HG02763 (cell line): ENCODE results near the gene FAM98C.
"Not testable (repeated sequence)": the region's sequence is repeated elsewhere in the genome, so short reads cannot be mapped to it uniquely, and the experiment has no call there.

Source experiments
- ATAC-seq: cut with Tn5 transposase; IDR thresholded peaks from one replicate; pipeline ENCODE4 v1.9.1; 2021; ENCODE audit warnings: mild to moderate bottlenecking, moderate library complexity; ENCODE audit not compliant: unreplicated experiment

FAM98C gene

GRCh38 chr19:38402967-38403674, at the start of gene FAM98C:
FAM98C (plus strand) TSS chr19:38403093; CDS start chr19:38403154, 61 bp downstream.
- peak; percentile 93 for ATAC-seq

DNA sequence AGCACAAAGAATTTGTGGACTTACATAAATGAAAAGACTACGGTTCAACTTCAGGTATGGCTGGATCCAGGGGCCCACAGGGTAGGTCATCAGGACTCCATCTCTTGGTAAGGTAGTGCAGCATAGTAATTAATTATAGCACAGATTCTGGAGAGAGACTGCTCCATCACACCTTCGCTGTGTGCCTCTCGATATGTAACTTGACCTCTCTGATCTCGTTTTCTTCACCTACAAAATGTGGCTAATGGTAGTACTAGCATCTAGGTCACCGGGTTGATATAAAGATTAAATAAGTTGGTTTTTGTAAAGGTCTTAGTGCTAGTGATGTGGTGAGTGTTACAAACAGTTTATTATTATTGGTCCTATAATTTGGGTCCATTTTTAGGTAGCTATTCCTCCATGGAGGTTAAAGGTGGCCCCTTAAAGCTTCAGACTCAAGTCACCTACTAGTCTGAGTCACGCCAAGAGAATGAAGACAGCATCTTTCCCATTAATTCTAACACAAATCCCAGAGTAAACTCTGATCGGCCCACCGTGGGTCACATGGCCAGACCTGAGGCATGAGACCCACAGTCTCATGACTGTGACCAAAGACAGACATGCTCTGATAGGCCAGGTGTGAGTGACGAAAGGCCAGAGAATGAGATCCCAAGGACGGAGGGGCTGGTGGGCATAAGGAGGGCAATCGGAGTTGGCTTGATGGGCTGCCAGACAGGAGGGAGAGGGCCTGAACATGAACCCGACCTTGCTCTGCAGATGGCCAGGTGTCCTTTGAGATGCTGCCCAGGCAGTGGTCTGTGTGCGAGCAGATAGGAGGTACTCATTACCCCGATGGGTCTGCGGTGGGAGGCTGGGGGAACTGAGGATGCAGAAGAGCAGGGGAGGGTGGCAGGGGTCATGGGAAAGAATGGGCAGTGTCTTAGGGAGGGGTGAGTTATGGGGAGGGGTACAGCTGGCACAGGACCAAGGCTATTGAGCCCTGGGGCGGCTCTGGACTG, 46.9 kb upstream of the FAM98C start:
- no peak for ATAC-seq

- ATAC-seq, result no peak
These were observed 44.8 kb upstream of the FAM98C start for GRCh38 chr19:38358071-38358470.

DNA sequence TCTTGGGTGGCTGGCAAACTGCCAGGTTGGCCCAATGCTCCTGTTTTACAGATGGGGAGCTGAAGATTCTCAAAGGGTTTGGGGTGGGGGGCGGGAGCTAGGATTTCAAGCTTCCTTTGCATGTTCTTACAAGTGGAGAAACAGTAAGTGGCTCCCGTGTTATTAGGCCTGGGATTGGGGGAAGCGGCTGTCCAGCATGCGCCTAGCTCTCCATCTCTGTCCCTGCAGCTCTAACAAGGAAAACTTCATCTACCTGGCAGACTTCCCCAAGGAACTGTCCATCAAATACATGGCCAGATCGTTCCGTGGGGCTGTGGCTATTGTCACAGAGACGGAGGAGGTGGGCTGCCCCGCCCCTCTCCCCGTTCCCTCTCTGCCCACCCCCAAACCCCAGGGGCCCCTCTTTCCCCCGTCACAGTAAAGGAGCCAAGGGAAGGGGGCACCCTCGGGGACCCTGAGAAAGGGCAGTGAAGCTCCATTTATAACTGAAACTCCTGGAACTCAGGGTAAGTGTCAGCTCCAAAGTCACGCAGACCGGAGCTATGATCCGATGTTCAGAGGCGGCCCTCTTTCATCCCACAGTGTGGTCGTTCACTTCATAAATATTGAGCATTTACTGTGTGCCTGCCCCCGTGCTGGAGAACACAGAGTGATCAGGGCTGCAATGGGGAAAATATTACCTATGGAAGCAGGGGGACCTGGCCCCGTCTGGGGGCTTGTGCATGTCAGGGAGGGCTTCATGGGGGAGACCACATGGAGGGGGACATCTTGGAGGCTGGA, 43.5 kb upstream of the FAM98C start:
- no peak for ATAC-seq

- ATAC-seq, result no peak
These were observed 42.5 kb upstream of the FAM98C start for GRCh38 chr19:38360351-38360750.

DNA sequence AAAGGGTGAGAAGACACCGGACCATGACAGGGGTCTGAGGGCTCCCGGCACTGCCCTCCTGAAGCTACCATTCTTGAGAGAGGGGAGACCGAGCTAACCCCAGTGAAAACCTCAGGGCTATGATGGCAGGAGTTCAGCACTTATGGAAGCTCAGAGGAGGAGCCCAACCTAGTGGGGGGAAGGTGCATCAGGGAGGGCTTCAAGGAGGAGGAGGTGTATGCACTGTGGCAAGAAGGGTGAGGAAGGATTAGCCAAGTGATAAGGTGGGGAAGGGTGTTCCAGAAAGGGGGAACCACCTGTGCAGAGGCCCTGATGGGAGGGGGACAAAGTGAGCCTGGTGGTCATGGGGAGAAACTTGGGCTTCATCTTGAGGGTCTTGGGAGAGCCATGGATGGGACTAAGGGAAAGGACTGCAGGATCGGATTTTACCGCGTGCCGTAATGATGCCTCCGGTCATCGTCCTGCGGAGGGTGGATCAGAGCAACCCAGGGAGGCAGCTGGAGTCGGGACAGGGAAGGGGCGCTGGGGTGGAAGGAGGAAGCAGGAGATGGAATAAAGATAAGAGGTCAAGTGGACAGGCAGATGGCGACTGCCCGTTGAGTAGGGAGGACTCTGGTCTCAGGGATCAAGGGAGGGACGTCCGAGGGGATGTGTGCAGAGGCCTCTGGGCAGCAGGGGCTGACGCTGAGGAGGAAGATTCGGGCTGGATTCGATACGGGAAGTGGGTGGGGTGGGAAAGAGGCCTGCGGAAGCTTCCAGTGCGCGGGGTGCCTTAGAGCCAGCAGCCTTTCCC, 41.9 kb upstream of the FAM98C start:
- ATAC-seq, result no peak

DNA sequence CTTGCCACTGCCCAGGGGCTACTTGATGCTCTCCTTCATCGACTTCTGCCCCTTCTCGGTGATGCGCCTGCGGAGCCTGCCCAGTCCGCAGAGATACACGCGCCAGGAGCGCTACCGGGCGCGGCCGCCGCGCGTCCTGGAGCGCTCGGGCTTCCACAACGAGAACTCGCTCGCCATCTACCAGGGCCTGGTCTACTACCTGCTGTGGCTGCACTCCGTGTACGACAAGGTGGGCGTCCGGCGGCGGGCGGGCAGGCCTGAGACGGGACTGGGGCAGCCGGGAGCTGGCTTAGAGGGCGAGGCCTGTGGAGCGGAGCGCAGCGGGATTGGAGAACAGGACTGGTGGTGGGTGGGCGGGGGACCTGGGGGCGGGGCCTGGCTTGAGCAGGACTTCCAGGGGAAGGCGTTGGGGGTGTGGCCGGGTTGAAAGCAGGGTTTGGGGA, 41.2 kb upstream of the FAM98C start:
- no peak for ATAC-seq

DNA sequence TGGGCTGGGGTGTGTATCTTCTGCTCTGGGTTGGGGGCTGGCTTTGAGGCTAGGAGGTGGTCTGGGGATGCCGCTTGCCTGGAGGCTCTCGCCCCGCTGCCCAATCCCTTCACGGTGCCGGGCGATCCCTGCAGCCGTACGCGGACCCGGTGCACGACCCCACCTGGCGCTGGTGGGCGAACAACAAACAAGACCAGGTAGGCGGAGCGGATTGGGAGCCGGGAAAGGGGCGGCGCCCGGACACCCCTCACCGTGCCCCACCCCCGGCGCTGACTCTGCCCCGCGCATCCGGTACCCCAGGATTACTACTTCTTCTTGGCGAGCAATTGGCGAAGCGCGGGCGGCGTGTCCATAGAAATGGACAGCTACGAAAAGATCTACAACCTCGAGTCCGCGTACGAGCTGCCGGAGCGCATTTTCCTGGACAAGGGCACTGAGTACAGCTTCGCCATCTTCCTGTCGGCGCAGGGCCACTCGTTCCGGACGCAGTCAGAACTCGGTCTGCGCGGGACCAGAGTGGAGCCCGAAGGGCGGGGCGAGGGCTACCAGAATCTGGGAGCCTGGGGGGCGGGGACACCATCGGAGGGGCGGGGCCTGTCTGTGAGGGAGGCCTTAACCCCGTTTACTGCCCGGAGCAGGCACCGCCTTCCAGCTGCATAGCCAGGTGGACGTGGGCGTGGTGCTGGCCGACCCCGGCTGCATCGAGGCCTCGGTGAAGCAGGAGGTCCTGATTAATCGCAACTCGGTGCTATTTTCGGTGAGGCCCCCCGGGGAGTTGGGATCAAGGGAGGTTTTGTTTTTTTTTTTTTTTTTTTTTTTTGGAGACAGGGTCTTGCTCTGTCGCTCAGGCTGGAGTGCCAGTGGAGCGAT, 40.6 kb upstream of the FAM98C start:
- no peak for ATAC-seq

GRCh38 chr19:38362946-38363688, 39.8 kb upstream of the FAM98C start:
- ATAC-seq, result not testable (repeated sequence)

GRCh38 chr19:38367041-38367440, 35.9 kb upstream of the FAM98C start:
- ATAC-seq, result no peak

DNA sequence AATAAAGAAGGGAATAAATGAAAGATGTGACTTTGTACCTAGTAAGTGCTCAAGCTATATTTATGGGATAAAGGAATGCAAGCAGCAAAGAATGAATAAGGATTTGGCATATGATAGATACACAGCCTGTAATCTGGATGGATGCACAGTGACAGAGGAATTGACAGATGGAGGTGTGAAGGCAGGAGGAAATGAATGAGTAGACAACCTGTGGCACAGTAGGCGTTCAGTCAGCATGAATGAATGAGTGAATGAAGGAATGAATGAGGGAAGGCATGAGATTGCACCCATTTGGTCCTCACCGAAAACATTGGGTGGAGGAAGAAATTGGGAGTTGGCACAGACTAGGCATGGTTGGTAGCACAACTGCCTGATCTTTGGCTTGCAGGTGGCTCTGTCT, 33.3 kb upstream of the FAM98C start:
- no peak for ATAC-seq

- ATAC-seq, result no peak
These were observed 32.6 kb upstream of the FAM98C start for GRCh38 chr19:38370299-38370698.

GRCh38 chr19:38371081-38371480, 31.8 kb upstream of the FAM98C start:
- no peak for ATAC-seq

- ATAC-seq, result no peak
These were observed 29.0 kb upstream of the FAM98C start for GRCh38 chr19:38373907-38374331.

GRCh38 chr19:38374332-38375097, 28.4 kb upstream of the FAM98C start, which contains the start of gene PSMD8:
PSMD8 (plus strand) TSS chr19:38374571; CDS start chr19:38374602, 31 bp downstream.
- peak; percentile 93 for ATAC-seq

DNA sequence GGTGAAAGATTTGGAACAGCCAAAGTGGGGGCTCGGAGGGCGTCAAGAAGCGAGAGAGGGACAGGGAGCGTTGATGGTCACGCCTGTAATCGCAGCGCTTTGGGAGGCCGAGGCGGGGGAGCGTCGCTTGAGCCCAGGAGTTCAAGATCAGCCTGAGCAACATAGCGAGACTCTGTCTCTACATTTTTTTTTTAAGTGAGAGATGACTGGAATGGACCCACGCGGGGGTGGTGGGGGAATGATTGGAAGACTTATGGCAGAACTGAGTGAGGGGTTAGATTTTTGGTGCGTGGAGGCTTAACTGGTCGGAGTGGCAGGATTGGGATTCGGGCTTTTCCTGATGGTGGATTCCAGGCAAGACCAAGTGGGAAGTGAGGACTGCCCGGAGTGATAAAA, 27.8 kb upstream of the FAM98C start:
- ATAC-seq, result no peak

DNA sequence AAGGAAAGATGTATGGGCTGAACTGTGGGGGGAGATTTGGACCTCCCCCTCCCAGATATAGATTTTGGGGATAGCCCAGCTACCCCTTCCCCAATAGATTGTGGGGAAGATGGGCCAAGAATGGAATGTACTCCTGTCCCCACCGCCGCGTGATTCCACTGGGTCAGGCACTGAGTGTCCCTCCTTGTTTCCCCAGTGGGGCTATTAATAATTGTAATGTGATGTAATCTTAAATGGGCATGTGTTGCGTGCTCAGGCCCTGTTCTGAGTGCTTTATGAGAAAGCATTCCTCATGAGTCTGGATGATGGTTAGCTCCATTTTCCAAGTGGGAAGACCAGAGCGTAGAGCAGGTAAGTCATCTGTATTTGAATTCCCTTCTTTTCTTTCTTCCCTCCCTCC, 27.1 kb upstream of the FAM98C start:
- ATAC-seq, result no peak

DNA sequence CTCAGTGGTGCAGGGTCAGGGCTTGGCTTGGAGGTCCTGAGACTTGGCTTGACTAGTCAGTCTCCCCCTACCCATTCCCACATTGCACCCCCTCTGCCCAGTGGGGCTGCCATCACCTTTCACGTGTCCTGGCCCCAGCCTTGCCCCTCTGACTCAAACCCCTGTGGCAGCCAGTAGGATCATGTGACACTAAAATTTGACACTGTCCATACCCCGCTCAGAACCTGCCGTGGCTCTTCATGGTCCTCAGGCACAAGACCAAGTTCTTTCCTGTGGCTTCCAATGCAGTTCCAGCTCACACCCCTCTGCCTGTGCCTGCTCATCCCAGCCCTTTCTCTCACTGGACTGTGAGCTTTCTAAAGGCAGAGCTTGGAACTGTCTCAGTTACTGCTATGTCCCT, 26.3 kb upstream of the FAM98C start:
- ATAC-seq, result no peak
